ENCODE results near the gene RILPL2.

Gene RILPL2

DNA sequence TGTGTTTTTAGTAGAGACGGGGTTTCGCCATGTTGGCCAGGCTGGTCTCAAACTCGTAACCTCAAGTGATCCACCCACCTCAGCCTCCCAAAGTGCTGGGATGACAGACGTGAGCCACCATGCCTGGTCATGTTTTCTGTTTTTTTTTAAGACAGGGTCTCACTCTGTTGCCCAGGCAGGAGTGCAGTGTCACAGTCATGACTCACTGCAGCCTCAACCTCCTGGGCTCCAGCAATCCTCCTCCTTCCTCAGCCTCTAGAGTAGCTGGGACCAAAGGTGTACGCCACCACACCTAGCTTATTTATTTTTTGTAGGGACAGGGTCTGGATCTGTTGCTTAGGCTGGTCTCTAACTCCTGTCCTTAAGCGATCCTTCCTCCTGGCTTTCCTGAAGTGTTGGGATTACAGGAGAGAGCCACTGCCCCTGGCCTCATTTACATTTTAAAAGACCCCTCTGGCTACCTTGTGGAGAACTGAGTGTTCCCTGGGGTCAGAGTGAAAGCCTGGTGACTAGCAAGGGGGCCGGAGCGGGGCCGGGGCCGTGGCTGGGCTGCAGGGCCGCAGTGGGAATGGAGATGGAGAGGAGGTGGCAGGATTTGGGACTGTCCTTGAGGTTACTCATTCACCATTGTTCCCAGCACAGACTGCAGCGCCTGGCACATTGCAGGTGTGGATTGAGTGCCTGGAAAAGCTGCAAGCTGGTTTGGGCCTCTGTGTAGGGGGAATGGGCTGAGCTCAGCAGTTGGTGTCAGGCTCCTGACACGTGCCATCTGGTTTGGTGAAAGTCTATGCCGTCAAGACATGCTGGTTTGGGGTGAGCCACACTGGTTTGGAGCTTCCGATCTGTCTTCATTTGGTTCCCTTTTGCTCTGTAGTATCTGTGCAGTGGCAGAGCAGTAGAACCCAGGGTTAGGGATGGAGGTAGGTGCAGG, 34.5 kb downstream of the RILPL2 start:
- peaks cover 20% of the 10 kb centered on the region for H3K36me3 ChIP-seq (ENCODE audit: insufficient read depth, low read length)
- H3K27ac ChIP-seq (ENCODE audit: low read depth, low read length) = no peak overlapping the region
- no peak overlapping the region for H3K4me3 ChIP-seq (ENCODE audit: low read depth, low read length)
- H3K79me2 ChIP-seq (ENCODE audit: control insufficient read depth, insufficient read depth, low read length, unreplicated experiment) = peaks cover 33% of the 10 kb centered on the region
- peaks cover 11% of the 10 kb centered on the region for H3K4me1 ChIP-seq (ENCODE audit: control insufficient read depth, insufficient read depth, low read length, unreplicated experiment)
- no peak overlapping the region for H2AFZ ChIP-seq (ENCODE audit: low read length, unreplicated experiment)
- H3K27me3 ChIP-seq (ENCODE audit: insufficient read depth, low read length) = no peaks in the 10 kb centered on the region

DNA sequence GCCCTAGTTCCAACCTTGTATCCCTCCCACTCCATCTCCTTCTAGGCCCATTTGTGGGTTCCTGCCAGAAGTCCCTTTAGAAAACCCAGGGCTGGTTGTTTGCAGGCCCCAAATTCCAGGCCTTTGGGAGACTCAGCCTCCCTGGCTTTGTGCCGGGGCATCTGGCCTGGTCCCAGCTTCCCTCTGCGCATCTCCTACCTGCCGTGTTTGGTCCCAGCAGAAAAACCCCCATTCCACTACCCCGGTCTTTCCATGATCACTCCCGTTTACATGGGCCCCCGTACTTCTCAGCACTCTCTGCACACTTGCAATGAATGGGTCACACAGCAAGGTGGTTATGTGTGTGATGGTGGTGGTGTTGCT, 37.2 kb downstream of the RILPL2 start:
- Histone ChIP-seq H3K4me1 (ENCODE audit: control insufficient read depth, insufficient read depth, low read length, unreplicated experiment) (peaks cover 11% of the 10 kb centered on the region), H2AFZ (ENCODE audit: low read length, unreplicated experiment) (no peak overlapping the region), H3K27me3 (ENCODE audit: insufficient read depth, low read length) (no peaks in the 10 kb centered on the region), H3K4me3 (ENCODE audit: low read depth, low read length) (no peak overlapping the region), H3K27ac (ENCODE audit: low read depth, low read length) (peak overlapping the region; percentile 66), H3K36me3 (ENCODE audit: insufficient read depth, low read length) (peaks cover 28% of the 10 kb centered on the region; the same call in 1 of the 2 replicates), H3K79me2 (ENCODE audit: control insufficient read depth, insufficient read depth, low read length, unreplicated experiment) (peaks cover 58% of the 10 kb centered on the region)

DNA sequence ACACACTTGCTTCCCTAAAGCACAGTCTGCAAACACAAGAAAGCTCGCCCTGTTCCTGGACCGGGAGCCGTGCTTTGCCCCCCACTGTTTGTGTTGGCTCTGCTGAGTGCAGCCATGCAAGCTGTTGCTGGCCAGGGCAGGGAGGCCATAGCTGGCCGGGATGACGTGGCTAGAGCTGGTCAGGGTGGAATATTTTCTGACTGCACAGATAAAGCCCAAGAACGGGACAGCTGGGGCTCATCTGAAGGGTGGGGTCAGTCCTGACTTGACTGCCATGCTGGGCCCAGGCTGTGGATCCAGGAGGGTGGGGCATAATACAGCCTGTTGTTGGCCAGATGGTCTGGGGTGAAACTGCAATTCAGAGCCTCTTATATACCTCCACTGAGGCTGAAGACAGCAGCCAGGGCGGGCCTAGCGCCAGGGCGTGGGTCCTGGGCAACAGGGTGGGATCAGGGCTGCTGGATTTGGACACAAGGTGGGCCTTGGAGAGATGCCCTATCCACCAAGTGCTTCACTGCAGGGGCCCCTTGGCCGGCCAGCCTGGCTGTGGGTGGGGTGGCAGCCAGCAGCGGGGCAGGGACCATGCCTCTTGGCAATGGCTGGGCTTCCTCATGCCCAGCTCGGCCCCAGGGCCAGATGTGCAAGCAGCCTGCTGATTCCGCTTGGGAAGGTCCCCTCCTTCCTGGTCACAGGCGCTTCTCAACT, 37.8 kb downstream of the RILPL2 start:
- no peak overlapping the region for H2AFZ ChIP-seq (ENCODE audit: low read length, unreplicated experiment)

DNA sequence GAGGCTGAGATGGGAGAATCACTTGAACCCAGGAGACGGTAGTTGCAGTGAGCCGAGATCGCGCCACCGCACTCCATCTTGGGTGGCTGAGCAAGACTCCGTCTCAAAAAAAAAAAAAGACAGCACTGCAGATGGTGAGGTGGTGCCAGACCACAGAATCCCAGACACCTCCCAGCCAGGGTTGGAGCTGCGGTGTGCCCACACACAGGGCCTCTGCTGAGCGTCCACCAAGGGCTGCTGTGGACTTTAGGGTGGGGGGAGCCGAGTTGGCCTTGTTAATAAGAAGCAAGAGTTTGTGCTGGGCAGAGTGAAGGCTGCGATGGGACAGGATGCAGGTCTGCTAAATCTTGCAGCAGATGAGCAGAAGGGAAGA, 38.3 kb downstream of the RILPL2 start:
- Histone ChIP-seq H3K27me3 (ENCODE audit: insufficient read depth, low read length) (no peaks in the 10 kb centered on the region), H3K4me1 (ENCODE audit: control insufficient read depth, insufficient read depth, low read length, unreplicated experiment) (peaks cover 11% of the 10 kb centered on the region), H3K36me3 (ENCODE audit: insufficient read depth, low read length) (peaks cover 19% of the 10 kb centered on the region), H3K4me3 (ENCODE audit: low read depth, low read length) (no peak overlapping the region), H3K79me2 (ENCODE audit: control insufficient read depth, insufficient read depth, low read length, unreplicated experiment) (peaks cover 58% of the 10 kb centered on the region), H2AFZ (ENCODE audit: low read length, unreplicated experiment) (no peak overlapping the region), H3K27ac (ENCODE audit: low read depth, low read length) (peak overlapping the region; percentile 66)

More for the DNA sequence above, 37.8 kb downstream of the RILPL2 start:
- Histone ChIP-seq H3K4me1 (ENCODE audit: control insufficient read depth, insufficient read depth, low read length, unreplicated experiment) (peaks cover 11% of the 10 kb centered on the region), H3K79me2 (ENCODE audit: control insufficient read depth, insufficient read depth, low read length, unreplicated experiment) (peaks cover 58% of the 10 kb centered on the region), H3K4me3 (ENCODE audit: low read depth, low read length) (no peak overlapping the region), H3K27ac (ENCODE audit: low read depth, low read length) (peak overlapping the region; percentile 66), H3K36me3 (ENCODE audit: insufficient read depth, low read length) (peaks cover 22% of the 10 kb centered on the region; the same call in 1 of the 2 replicates), H3K27me3 (ENCODE audit: insufficient read depth, low read length) (no peaks in the 10 kb centered on the region)

DNA sequence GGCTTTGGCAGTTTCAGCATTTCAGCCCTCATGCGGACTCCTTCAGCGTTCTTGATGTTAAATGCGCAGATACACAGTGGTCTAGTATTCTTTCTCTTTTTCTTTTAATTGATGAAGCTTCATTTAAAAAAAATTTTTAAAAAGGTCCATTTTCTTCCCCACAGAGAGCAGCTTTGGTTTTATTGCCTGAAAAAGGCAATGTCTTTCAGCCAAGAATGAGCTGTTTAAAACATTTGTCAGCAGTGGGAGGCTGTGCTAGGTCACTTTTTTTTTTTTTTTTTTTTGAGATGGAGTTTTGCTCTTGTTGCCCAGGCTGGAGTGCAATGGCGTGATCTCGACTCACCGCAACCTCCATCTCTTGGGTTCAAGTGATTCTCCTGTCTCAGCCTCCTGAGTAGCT, 39.1 kb downstream of the RILPL2 start:
- Histone ChIP-seq H3K27me3 (ENCODE audit: insufficient read depth, low read length) (no peaks in the 10 kb centered on the region), H3K79me2 (ENCODE audit: control insufficient read depth, insufficient read depth, low read length, unreplicated experiment) (peaks cover 59% of the 10 kb centered on the region), H3K27ac (ENCODE audit: low read depth, low read length) (no peak overlapping the region), H2AFZ (ENCODE audit: low read length, unreplicated experiment) (no peak overlapping the region), H3K4me3 (ENCODE audit: low read depth, low read length) (no peak overlapping the region), H3K4me1 (ENCODE audit: control insufficient read depth, insufficient read depth, low read length, unreplicated experiment) (peaks cover 11% of the 10 kb centered on the region), H3K36me3 (ENCODE audit: insufficient read depth, low read length) (peaks cover 26% of the 10 kb centered on the region)

DNA sequence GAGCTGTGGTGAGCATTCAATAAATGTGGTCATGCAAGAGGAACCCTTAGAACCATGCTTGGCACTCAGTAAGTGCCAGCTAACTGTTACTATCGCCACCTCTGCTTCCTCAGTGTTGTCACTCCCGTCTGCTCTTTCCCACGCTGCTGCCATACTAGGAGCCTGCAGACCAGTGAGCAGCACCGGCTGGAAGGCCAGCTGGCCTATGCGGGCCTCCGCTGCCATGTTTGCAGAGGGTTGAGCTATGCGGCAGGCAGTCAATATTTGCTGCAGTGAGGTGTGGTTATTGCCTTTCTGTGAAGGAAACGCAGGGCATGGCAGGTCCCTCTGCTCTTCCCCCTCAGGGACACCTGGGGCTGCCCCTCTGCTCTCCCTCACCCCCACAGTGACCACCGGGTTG, 39.5 kb downstream of the RILPL2 start:
- H3K36me3 ChIP-seq (ENCODE audit: insufficient read depth, low read length) = peaks cover 29% of the 10 kb centered on the region
- H3K79me2 ChIP-seq (ENCODE audit: control insufficient read depth, insufficient read depth, low read length, unreplicated experiment) = peaks cover 61% of the 10 kb centered on the region
- no peak overlapping the region for H3K4me3 ChIP-seq (ENCODE audit: low read depth, low read length)
- H3K4me1 ChIP-seq (ENCODE audit: control insufficient read depth, insufficient read depth, low read length, unreplicated experiment) = peaks cover 11% of the 10 kb centered on the region
- H3K27ac ChIP-seq (ENCODE audit: low read depth, low read length) = no peak overlapping the region
- no peaks in the 10 kb centered on the region for H3K27me3 ChIP-seq (ENCODE audit: insufficient read depth, low read length)
- H2AFZ ChIP-seq (ENCODE audit: low read length, unreplicated experiment) = no peak overlapping the region

DNA sequence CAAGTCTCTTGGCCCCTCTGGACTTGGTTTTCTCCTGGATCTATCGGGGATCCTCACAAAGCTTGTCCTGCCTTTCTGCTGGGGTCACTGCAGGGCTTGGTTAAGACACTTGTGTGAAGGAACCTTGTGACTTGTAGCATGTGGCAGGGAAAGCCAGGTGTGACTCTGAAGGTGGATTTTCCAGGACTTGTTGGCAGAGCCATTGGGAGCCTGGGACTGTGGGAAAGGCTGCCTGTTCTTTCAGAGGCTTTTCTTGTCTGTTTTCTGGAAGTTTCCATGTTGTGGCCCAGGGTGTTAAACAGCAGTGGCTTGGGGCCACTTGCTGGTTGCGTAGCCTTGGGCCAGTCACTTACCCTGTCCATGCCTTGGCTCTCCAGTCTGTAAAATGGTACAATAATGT, 39.9 kb downstream of the RILPL2 start:
- Histone ChIP-seq H3K27me3 (ENCODE audit: insufficient read depth, low read length) (no peaks in the 10 kb centered on the region), H2AFZ (ENCODE audit: low read length, unreplicated experiment) (no peak overlapping the region), H3K27ac (ENCODE audit: low read depth, low read length) (no peak overlapping the region), H3K79me2 (ENCODE audit: control insufficient read depth, insufficient read depth, low read length, unreplicated experiment) (peaks cover 62% of the 10 kb centered on the region), H3K4me3 (ENCODE audit: low read depth, low read length) (no peak overlapping the region), H3K36me3 (ENCODE audit: insufficient read depth, low read length) (peaks cover 33% of the 10 kb centered on the region), H3K4me1 (ENCODE audit: control insufficient read depth, insufficient read depth, low read length, unreplicated experiment) (peaks cover 11% of the 10 kb centered on the region)

DNA sequence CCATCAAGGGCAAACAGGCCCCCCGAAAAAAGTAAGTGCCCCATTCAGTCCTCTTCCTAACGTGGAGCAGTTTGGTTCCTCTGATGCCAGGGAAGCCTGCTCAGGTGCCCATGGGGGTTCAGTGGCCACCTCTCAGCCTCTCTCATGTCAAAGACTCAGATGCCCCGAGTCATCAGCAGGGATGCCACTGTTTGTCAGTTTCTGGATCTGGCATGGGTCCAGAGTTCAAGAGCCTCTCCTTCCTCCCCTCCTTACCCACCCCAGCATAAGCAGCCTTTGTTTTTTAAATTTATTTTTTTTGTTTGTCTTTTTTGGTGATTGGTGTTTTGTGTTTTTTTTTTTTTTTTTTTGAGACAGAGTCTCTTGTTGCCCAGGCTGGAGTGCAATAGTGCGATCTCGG, 41.2 kb downstream of the RILPL2 start:
- H2AFZ ChIP-seq (ENCODE audit: low read length, unreplicated experiment) = no peak overlapping the region
- H3K4me1 ChIP-seq (ENCODE audit: control insufficient read depth, insufficient read depth, low read length, unreplicated experiment) = peaks cover 17% of the 10 kb centered on the region
- H3K27ac ChIP-seq (ENCODE audit: low read depth, low read length) = no peak overlapping the region
- peaks cover 42% of the 10 kb centered on the region for H3K36me3 ChIP-seq (ENCODE audit: insufficient read depth, low read length)
- H3K4me3 ChIP-seq (ENCODE audit: low read depth, low read length) = no peak overlapping the region
- no peaks in the 10 kb centered on the region for H3K27me3 ChIP-seq (ENCODE audit: insufficient read depth, low read length)
- H3K79me2 ChIP-seq (ENCODE audit: control insufficient read depth, insufficient read depth, low read length, unreplicated experiment) = peaks cover 70% of the 10 kb centered on the region

DNA sequence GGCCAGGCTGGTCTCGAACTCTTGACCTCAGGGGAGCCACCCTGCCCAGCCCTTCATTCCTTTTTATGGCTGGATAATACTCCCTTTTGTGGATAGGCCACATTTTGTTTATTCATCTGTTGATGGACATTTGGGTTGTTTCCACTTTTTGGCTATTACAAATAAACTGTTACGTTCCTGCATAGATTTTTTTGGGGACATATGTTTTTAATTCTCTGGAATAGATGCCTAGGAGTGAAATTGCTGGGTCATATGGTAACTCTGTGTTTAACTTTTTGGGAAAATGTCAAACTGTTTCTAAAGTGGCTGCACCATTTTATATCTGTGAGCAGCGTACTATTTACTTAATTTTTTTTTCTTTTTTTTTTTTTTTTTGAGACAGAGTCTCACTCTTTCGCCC, 42.7 kb downstream of the RILPL2 start:
- Histone ChIP-seq H3K27ac (ENCODE audit: low read depth, low read length) (no peak overlapping the region), H3K36me3 (ENCODE audit: insufficient read depth, low read length) (peaks cover 42% of the 10 kb centered on the region), H2AFZ (ENCODE audit: low read length, unreplicated experiment) (no peak overlapping the region), H3K79me2 (ENCODE audit: control insufficient read depth, insufficient read depth, low read length, unreplicated experiment) (peaks cover 71% of the 10 kb centered on the region), H3K4me3 (ENCODE audit: low read depth, low read length) (no peak overlapping the region), H3K4me1 (ENCODE audit: control insufficient read depth, insufficient read depth, low read length, unreplicated experiment) (peaks cover 13% of the 10 kb centered on the region), H3K27me3 (ENCODE audit: insufficient read depth, low read length) (no peaks in the 10 kb centered on the region)

DNA sequence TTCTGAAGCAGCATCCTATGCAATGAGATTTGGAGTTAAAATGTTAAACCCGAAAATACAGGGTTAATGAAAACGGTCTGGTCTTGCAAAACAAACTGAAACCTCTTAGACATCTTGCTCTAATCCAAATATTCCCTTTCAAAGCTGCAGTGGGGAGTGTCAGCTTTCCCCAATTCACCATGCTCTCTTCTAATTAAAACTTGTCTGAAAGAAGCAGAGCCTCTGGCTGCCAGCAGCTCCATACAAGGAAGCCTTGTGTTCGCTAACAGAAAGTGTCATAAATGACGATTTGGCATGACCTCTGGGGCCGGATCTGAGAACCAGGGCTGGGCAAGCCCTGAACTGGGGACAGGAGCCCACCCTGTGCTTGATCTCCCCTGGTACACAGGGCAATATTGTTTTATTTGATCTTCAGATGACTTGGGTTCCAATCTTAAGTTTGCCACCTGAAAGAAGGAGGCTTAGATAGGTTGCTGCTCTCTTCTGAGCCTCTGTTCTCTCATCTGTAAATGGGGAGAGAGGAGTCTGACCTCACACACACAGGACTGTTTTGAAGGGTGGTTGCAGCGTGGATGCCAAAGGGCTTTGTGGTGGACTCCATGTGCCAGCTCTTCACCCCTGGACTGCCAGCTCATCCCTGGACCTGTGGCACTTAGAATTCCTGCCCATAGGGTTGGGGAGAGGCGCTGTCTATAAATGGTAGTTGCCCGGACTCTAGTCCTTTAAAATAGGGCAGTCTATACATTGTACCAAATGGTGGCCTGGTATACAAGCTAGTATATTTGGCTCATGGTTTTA, 44.7 kb downstream of the RILPL2 start:
- Histone ChIP-seq H3K27me3 (ENCODE audit: insufficient read depth, low read length) (no peaks in the 10 kb centered on the region), H3K27ac (ENCODE audit: low read depth, low read length) (no peak overlapping the region), H3K79me2 (ENCODE audit: control insufficient read depth, insufficient read depth, low read length, unreplicated experiment) (peaks cover 77% of the 10 kb centered on the region), H2AFZ (ENCODE audit: low read length, unreplicated experiment) (no peak overlapping the region), H3K4me3 (ENCODE audit: low read depth, low read length) (no peak overlapping the region), H3K36me3 (ENCODE audit: insufficient read depth, low read length) (peaks cover 38% of the 10 kb centered on the region), H3K4me1 (ENCODE audit: control insufficient read depth, insufficient read depth, low read length, unreplicated experiment) (peaks cover 15% of the 10 kb centered on the region)

Measured in ACC112 (cell line).